RWPE2 (cell line): ENCODE measurements around the gene CLSTN2.
A peak's percentile ranks its signal among the peaks of the same experiment; 100 is the strongest.

Source experiments
- ATAC-seq: fragments of 200-7000 bp; cut with Tn5 transposase; 3 replicates; pipeline ENCODE4 v1.9.1; 2021; ENCODE audit warnings: low read depth
- DNase-seq: peaks from one replicate; pipeline ENCODE4 v3.0.0-alpha.2; 2020; ENCODE audit warnings: low spot score
- H3K27ac ChIP-seq: fragments of 450-650 bp; 2 replicates; pipeline ENCODE4 v1.5.1; 2017; ENCODE audit warnings: mild to moderate bottlenecking; ENCODE audit not compliant: poor library complexity, severe bottlenecking
- H3K27me3 ChIP-seq: fragments of 250-450 bp; sonication (Bioruptor Pico); 2 replicates; pipeline ENCODE4 v1.5.1; 2021; ENCODE audit warnings: mild to moderate bottlenecking, moderate library complexity; ENCODE audit not compliant: insufficient read depth, poor library complexity, severe bottlenecking
- H3K36me3 ChIP-seq: fragments of 250-450 bp; sonication (Bioruptor Pico); 2 replicates; pipeline ENCODE4 v1.5.1; 2020; ENCODE audit warnings: low read depth, mild to moderate bottlenecking, moderate library complexity
- H3K4me1 ChIP-seq: fragments of 250-450 bp; sonication (Bioruptor Pico); 2 replicates; pipeline ENCODE4 v1.5.1; 2021; ENCODE audit warnings: mild to moderate bottlenecking, moderate library complexity; ENCODE audit not compliant: insufficient read depth, poor library complexity, severe bottlenecking
- H3K4me3 ChIP-seq: fragments of 250-450 bp; sonication (Bioruptor Pico); 2 replicates; pipeline ENCODE4 v1.5.1; 2021; ENCODE audit warnings: mild to moderate bottlenecking, moderate library complexity; ENCODE audit not compliant: severe bottlenecking
- H3K9me3 ChIP-seq: fragments of 250-450 bp; sonication (Bioruptor Pico); 2 replicates; pipeline ENCODE4 v1.5.1; 2021; ENCODE audit warnings: mild to moderate bottlenecking, moderate library complexity; ENCODE audit not compliant: severe bottlenecking
- CTCF ChIP-seq: fragments of 450-650 bp; IDR thresholded peaks from one replicate; pipeline ENCODE4 v1.5.1; 2017; ENCODE audit warnings: mild to moderate bottlenecking, moderate library complexity; ENCODE audit not compliant: poor library complexity, severe bottlenecking

Gene CLSTN2

GRCh38 chr3:140117096-140117526, 182.1 kb downstream of the CLSTN2 start:
- Histone ChIP-seq H3K36me3 (no peaks in the 10 kb centered on the region), H3K9me3 (no peaks in the 10 kb centered on the region), H3K4me1 (no peaks in the 10 kb centered on the region), H3K4me3 (no peak overlapping the region), H3K27me3 (no peaks in the 10 kb centered on the region), H3K27ac (no peak overlapping the region)
- ATAC-seq (0 out of 3 replicates have a peak, but pooled peaks have one; percentile 25), DNase-seq (no peak)
- TF ChIP-seq CTCF, result no peak

DNA sequence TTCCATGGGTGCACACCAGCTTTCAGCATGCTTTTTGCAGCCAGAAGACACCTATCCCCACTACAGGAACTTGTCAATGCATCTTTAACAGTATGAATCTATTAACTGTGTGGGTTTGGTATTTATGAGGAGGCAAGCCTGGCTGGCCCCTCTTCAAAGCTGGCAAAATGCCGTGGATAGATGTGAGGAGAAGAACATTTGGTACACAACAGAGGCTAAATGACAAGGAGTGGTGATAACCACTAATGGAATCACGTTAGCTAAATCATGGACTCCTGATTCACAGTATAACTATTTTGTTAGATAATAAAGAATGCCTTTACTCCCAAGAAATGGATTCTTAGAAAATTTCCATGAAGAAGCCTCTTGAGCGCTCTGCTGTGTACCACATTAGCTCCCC, 187.2 kb downstream of the CLSTN2 start:
- DNase-seq, result no peak
- H3K4me3 ChIP-seq, result no peak overlapping the region
- no peaks in the 10 kb centered on the region for H3K36me3 ChIP-seq
- H3K27ac ChIP-seq, result no peak overlapping the region
- no peak for ATAC-seq
- no peak for TF ChIP-seq CTCF
- H3K9me3 ChIP-seq, result no peaks in the 10 kb centered on the region
- no peaks in the 10 kb centered on the region for H3K27me3 ChIP-seq
- no peaks in the 10 kb centered on the region for H3K4me1 ChIP-seq

DNA sequence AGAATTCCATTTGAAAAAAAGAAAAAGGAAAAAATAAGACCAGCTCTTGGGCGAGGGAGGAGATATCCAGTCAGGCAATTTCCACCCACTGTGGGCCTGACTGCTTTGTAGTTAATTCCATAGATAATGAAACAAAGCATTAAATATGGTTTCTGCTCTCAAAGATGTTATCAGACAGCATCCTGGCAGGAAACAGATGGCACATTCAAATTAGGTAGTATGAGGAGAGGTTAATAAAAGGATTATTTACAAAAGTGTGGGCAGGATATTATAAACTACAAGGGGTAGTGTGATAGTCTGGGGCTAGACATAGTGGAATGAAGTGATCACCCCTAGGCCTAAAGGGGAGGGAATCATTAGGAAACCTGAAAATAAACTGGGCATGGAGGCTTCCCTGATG, 193.2 kb downstream of the CLSTN2 start:
- H3K27me3 ChIP-seq, result no peaks in the 10 kb centered on the region
- H3K9me3 ChIP-seq, result no peaks in the 10 kb centered on the region
- H3K4me3 ChIP-seq, result no peak overlapping the region
- no peak for DNase-seq
- H3K27ac ChIP-seq, result no peak overlapping the region
- H3K36me3 ChIP-seq, result no peaks in the 10 kb centered on the region
- H3K4me1 ChIP-seq, result no peaks in the 10 kb centered on the region
- no peak for ATAC-seq
- no peak for TF ChIP-seq CTCF

GRCh38 chr3:140128631-140129030, 193.6 kb downstream of the CLSTN2 start:
- Histone ChIP-seq H3K4me1 (no peaks in the 10 kb centered on the region), H3K27ac (no peak overlapping the region), H3K4me3 (no peak overlapping the region), H3K36me3 (no peaks in the 10 kb centered on the region), H3K9me3 (no peaks in the 10 kb centered on the region), H3K27me3 (no peaks in the 10 kb centered on the region)
- ATAC-seq (peak; percentile 59; the same call in 2 of the 3 replicates), DNase-seq (no peak)
- TF ChIP-seq CTCF, result peak; percentile 40

DNA sequence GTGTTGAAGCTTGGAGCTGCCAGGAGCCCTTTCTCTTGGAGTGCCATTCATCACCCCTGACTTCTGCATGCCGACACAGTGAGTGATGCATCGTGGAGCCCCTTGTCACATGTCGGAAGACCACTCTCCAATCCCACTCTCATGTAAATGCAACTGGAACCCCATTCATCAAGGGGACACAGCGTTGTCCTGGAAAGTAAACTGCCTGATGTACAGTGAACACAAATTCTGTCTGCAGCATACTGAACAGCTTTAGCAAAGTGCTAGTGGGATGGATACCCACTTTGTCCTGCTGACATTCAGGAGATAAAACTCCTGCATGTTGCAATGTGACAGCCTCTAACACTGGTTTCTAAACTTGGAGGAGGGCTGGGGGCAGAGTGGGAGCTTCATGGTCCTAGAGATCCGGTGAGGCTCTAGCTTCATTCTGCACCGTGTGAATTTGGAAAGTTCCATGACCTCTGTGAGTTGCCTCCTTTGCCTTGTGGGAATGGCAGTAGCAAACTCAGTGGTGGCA, 194.8 kb downstream of the CLSTN2 start:
- ATAC-seq, result no peak

More for the DNA sequence above, 194.8 kb downstream of the CLSTN2 start:
- H3K4me3 ChIP-seq, result no peak overlapping the region
- no peaks in the 10 kb centered on the region for H3K4me1 ChIP-seq
- H3K9me3 ChIP-seq, result no peaks in the 10 kb centered on the region
- no peaks in the 10 kb centered on the region for H3K36me3 ChIP-seq
- DNase-seq, result no peak
- TF ChIP-seq CTCF, result no peak
- no peak overlapping the region for H3K27ac ChIP-seq
- H3K27me3 ChIP-seq, result no peaks in the 10 kb centered on the region
